Hepatocyte (in vitro differentiated cells): Measurements from ENCODE around the gene ZNF862.

Experiments
- CTCF ChIP-seq: fragments of 200-600 bp; sonication (generic); IDR thresholded peaks from 2 replicates; pipeline ENCODE4 v1.5.1; 2016; ENCODE audit warnings: antibody characterized with exemption, mild to moderate bottlenecking; ENCODE audit not compliant: poor library complexity
- EZH2 ChIP-seq: fragments of 200-600 bp; sonication (generic); IDR thresholded peaks from 2 replicates; pipeline ENCODE4 v1.6.1; 2016; ENCODE audit warnings: antibody characterized with exemption, mild to moderate bottlenecking, borderline replicate concordance

- TF ChIP-seq EZH2 (no peak), CTCF (no peak)
Measured at GRCh38 chr7:149816267-149816751, 21.9 kb upstream of the ZNF862 start.
